ENCODE data around the gene AK9.
"Not testable (repeated sequence)": the region's sequence is repeated elsewhere in the genome, so short reads cannot be mapped to it uniquely, and the experiment has no call there.

The AK9 gene

DNA sequence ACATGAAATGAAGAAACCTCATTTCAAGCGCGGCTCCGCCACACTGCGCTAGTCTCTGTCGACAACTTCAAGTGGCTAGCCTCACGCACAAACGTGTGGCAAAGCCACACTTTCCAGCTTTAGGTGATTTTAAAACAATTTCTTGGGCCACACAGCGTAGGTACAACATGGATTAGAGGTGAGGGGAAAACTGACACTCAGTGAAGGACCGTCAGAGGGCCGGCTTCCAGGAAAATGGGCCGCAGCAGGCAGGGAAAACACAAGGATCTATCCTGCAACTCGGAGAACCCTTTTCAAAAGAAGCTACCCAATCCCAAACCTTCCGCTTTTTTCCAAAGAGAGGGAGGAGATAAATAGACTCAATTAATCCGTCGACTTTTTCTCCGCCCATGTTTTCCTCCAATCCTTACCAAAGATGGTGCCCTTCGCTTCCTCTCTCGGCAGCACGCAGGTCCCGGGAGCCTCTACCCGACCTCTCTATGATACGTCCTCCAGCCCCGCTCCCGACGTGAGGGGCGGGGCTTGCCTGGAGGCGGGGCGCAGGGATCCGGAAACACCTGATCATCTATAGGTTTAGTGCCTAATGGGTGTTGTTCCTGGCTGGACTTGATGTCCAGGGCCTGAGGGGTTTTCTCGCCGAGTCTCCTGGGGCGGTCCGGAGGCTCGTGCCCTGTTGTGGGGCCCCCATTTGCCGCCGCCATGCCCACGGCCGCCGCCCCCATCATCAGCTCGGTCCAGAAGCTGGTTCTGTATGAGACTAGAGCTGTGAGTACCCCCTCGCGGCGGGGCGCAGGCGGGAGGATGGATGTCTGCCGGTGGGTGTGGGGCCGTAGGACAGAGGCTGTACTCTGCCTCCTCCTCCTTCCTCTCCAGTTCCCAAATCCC, at the start of gene AK9, which contains the start of gene FIG4:
AK9 (minus strand) TSS at position 466 of the 885 bp plus-strand sequence. CDS start 15,457 bp downstream, outside the sequence.
FIG4 (plus strand) TSS at position 560 of the 885 bp plus-strand sequence; CDS start at position 700, 140 bp downstream.
- DNase-seq: peak; percentile 87

DNA sequence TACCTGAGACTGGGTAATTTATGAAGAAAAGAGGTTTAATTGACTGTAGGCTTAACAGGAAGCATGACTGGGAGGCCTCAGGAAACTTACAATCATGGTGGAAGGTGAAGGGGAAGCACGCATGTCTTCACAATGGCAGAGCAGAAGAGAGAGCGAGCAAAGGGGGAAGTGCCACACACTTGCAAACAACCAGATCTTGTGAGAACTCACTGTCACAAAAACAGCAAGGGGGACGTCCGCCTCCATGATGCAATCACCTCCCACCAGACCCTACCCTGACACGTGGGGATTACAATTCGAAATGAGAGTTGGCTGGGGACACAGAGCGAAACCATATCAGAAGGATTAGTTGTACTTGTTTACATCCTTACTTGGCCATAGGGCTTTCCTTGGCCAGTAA, 49.8 kb upstream of the AK9 start:
- peak; percentile 4 for DNase-seq

DNA sequence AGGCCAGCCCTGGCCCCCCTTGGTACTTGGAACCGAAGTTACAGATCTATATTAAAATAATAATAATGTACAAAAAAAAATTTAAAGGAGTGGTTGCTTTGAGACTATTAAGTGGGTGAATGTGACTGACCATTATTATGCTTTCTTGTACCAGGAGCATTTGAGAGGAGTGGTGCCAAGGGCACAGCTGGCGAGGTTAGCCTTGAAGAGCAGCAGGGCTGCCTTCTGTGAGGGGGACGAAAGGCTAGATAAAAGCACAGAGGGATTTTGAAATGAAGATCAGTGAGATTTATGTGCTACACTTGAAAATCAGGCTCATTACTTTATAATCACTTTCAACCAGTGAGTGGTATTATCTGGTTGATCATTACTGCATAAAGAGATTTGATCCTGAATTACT, 48.7 kb upstream of the AK9 start:
- DNase-seq: no peak

DNA sequence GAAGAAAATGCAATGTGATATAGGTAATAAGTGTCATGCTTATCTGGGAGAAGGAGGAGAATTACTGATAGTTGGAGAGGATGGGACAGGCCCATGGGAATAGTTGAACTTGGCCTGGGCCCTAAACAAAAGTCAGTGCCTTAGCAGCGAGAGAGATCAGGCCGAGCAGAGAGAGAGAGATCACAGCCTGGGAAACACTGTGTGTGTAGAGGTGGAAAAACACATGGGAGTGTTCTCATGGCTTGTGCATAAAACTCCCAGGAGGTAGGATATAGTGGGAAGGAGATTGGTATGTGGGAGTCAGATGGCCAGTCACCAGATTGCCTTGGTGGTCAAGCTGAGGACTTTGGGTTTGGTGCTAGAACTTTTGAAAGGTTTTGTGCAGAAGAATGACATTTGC, 47.7 kb upstream of the AK9 start:
- no peak for DNase-seq

DNA sequence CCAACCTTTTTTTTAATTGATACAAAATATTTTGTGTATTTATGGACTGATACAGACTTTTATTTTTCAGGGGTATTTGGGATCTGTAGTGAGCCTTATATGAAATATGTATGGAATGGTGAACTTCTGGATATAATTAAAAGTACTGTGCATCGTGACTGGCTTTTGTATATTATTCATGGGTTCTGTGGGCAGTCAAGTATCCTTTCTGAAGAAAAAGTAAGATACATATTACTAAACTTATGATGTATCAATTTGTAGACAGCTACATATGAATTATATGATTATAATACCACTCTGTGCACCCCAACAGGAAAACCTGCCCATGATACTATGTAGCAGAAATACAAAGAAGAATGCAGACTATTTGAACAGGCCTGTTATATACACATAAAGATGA, 47.3 kb upstream of the AK9 start:
- no peak for DNase-seq

DNA sequence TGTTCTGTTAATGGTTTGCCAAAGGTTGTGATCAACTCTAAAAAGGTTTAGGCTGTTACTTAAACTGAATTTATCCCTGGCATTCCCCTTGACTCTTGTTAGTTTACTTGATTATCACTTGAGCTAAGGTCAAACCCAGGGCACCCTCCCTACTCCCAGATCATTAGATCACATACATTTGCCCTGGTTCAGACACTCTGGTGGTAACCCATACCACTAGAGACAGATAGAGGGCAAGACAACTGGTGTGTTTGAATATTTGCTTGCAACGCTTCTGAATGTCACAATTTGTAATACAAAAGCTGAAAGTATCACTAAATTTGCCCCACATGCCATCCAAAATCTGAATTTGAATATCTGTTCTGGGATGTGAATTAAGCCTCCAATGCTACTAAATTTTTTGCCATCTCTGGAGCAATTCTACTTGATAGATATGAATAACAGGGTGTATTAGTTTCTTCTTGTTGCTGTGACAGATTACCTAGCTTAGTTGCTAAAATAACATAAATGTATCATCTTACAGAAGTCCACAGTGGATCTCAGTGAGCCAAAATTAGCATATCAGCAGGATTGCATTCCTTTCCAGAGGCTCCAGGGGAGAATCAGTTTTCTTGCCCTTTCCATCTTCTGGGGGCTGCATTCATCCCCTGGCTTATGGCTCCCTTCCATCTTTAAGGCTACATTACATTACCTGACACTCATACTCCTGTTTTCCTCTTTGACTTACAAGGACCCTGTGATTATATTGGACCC, 45.4 kb upstream of the AK9 start:
- DNase-seq: no peak

DNA sequence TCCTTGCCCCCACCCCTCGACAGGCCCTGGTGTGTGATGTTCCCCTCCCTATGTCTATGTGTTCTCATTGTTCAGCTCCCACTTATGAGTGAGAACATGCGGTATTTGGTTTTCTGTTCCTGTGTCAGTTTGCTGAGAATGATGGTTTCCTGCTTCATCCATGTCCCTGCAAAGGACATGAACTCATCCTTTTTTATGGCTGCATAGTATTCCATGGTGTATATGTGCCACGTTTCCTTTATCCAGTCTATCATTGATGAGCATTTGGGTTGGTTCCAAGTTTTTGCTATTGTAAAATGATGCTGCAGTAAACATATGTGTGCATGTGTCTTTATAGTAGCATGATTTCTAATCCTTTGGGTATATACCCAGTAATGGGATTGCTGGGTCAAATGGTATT, 34.2 kb upstream of the AK9 start:
- DNase-seq: not testable (repeated sequence)

DNA sequence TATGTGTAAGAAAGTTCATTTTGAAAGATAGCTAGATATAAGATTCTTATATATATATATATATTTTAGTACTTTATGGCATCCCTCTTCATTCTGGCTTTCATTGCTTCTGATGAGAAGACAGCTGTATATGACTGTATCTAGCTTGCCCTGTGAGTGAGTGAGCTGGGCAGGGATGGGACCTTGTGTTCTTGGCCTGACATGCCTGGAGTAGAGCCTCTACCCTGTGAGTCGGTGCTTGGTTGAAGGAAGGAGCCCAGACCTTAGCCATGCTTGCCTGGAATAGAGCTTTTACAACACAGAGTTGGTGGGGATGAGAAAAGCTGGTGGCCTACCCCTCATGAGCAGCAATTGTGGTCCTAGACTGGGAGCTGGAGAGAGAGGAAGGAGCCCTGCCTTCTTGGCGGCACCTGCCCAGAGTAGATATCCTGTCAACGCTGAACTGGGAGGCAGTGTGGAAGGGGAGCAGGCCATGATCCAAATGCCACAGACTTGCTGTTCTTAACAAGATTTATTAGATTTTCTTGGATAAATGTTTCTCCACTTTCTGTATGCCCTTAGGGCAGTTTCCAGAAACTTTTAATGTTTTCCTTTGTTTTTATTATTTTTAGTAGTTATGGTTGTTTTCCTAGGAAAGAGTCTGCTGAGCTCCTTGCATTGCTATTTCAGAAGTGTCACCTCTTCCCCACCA, 31.7 kb upstream of the AK9 start:
- DNase-seq: no peak

DNA sequence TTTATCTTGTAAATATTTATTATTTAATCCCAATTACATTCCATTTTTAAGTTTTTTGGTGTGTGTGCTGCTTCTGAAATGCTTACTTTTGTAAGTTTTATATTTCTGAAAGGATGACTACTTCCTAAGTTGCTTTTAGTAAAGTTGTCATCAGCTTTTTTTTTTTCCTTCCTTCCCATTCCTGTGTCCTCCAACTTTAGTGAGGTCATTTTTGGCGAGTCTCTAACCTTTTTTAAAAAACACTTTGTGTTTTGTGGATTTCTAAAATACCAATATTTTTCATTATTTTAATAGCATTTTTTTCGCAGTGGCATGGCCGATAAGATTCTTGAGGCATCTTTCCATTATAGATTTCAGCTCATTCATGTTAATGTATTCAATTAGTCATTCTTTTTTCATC, 31.0 kb upstream of the AK9 start:
- DNase-seq: no peak

DNA sequence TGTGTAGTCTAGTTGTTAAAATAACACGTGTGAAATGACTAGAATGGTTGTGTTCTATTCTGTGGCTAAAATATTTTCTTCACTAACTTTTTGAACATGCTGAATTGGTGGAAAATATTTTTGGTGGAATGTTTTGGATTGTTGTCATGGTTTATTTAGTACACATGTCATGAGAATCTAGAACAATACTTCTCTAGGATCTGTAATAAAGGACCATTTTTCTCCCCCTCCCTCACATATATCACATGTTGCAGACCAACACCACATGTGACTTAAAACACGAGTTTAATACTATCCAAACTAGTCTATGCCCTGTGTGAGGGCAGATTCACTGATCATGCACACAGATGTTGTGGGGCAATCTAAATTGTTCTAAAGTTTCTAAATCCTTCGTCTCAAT, 29.3 kb upstream of the AK9 start:
- DNase-seq: no peak

DNA sequence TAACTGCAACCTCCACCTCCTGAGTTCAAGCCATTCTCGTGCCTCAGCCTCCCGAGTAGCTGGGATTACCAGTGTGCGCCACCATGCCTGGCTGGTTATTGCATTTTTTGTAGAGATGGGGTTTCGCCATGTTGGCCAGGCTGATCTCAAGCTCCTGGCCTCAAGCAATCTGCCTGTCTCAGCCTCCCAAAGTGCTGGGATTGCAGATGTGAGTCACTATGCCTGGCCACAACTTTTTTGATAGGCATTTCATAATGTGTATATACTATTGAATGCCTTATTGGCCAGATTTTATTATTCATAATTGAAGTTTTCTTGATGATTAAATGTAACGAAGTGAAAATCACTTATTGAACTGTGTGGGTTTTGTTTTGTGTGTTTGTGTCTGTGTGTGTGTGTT, 28.0 kb upstream of the AK9 start:
- DNase-seq: no peak

DNA sequence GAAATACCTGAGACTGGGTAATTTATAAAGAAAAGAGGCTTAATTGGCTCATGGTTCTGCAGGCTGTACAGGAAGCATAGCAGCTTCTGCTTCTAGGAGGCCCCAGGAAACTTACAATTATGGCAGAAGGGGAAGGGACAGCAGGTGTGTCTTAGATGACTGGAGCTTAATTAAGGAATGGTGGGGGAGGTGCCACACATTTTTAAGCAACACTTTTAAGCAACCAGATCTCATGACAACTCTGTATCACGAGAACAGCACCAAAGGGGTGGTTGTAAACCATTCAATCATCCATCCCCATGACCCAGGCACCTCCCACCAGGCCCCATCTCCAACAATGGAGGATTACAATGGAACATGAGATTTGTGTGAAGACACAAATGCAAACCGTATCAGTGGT, 27.0 kb upstream of the AK9 start:
- no peak for DNase-seq

DNA sequence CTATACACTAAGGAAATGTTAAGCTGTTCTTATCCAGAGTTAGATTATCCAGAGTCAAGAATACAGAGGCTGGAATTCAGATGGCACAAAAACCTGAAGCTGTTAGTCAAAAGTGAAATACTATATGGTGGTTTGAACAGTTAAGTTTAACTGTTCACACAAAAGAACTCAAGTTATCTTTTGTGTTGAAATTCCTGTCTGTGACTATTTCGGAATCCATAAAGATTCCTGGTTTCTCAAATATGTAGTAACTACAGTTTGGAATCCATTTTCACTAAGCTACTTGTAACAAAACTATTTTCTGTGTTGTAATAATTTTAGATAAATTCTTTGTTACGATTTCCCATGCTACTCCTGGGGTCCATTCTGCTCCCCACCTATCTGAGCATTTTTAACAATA, 24.6 kb upstream of the AK9 start:
- DNase-seq: no peak

DNA sequence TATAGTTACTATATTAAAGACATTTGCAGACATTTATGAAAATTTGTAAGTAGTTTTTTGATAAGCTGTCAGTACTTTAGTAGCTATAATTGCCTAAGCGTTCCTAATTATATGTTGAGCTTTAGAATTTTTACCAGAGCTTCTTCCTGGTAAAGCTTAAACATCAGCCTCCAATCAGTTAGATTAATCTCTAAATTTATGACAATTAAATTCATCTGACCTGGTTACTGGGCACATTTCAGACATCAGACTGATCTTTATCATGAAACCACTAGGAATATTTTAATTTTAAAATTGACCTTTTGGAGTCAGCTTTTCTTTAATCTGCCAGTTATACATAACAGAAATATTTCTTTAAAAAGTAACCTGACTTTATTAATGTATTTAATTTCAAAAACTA, 23.6 kb upstream of the AK9 start:
- no peak for DNase-seq

DNA sequence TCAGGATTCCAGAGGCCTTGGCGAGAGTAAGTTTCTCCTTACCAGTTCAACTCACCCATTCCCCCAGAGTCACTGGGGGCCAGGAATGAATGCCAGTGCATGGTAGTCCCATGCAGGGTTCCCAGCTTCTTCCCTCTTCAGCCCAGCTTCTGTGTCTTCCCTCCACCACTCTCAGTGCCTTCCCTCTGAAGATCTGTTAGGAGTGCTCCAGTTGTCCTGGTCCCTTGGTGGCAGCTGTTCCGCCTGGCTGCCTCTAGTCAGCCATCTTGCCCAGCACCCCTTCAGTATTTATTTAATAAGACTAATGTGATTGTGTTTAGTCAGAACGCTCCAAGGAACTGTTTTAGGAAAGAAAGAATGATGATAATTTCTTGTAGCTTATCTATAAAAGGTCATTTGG, 23.2 kb upstream of the AK9 start:
- no peak for DNase-seq

DNA sequence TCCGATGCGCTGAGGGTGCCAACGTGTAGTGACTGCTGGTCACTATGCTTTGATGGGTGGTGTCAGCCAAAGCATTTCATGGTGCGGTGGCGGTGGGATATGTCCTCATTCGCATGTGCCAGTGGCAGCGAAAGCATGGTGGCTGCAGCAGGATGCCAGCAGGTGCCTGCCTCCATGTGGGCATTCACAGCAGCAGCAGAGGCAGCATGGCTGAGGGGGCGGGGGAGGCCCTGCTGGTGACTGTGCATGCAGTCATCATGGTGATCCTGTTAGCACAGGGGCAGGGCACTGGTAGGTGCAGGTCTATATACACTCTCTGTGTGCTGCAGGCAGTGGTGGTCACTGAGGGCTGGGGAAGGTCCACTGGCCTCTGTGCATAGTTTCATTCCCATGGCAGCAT, 22.1 kb upstream of the AK9 start:
- no peak for DNase-seq

DNA sequence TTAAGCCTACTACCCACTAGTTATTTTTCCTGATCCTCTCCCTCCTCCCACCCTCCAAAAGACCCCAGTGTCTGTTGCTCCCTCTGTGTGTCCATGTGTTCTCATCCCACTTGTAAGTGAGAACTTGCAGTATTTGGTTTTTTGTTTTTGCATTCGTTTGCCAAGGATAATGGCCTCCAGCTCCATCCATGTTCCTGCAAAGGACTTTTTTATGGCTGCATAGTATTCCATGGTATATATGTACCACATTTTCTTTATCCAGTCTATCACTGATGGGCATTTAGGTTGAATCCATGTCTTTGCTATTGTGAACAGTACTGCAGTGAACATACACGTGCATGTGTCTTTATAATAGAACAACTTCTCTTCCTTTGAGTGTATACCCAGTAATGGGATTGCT, 17.1 kb upstream of the AK9 start:
- not testable (repeated sequence) for DNase-seq

DNA sequence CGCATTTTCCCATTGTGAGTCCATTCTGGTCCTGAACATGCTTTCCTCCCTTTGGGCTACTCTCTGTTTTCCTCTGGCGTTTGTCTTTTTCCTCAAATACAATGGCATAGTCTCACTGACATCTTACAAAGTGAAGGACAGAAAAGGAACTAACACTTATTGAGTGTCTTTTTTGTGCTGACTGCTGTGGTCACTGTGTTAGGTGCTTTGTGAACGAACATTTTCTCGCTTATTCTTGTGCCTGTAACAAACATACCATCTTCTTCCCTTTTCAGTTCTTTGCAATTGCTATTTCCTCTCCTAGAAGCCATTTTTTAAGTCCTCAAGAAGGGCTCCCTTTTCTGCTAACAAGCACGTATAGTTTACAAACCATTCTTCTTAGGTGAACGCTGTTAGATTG, 15.5 kb upstream of the AK9 start:
- DNase-seq: no peak

DNA sequence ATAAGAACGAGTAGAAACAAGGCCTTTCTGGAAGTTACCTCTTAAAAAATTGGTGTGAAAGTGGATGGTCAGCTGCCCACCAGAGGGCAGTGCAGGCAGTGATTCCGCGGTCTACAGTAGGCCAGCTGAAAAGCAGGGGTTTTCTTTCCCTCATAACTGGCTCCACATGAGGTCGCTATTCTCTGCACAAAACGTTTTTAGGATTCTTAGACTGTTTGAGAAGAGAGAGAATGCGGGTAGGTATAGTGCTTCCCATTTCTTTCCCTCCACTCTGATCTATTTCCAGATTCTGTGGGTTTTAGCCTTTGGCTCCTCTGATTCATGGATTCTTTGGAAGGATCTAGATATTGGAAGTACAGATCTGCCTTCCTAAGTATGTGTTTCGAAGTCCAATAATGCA, 14.3 kb upstream of the AK9 start:
- DNase-seq: peak; percentile 78

DNA sequence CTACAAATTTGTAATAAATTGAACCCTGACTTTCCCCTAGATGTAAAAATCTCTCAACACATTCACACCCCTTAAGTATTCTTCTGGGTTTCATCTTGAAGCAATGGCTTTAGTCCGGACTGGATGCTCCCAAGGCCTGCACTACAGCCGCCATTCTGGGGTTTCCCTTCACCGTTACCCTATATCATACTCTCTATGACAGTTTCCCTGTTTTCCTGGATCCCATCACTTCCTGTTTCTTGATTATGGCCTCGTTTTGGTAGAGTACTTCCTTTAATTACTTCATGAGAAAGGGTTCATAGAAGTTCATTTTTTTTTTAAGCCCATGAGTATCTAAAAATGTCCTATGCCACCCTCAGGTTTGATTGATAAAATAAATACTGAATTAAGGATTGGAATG, 11.8 kb upstream of the AK9 start:
- DNase-seq: no peak

DNA sequence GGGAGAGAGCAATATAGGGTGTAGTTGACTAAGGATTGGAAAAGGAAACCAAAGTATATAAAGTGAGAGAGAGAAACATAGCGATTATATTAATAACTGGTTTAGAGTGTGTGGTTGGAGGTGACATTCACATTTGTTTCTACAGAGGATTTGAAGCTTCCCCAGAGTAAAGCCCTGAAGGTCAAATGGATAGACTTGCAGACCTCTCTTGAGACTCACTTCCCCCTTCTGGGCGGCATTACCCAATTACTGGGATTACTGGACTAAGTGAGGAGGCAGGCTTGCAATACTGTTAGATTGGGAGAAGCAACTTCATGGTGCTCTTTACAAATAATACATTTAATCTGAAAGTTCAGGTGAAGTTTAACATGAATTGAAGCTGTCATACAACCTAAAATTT, 10.8 kb upstream of the AK9 start:
- no peak for DNase-seq

DNA sequence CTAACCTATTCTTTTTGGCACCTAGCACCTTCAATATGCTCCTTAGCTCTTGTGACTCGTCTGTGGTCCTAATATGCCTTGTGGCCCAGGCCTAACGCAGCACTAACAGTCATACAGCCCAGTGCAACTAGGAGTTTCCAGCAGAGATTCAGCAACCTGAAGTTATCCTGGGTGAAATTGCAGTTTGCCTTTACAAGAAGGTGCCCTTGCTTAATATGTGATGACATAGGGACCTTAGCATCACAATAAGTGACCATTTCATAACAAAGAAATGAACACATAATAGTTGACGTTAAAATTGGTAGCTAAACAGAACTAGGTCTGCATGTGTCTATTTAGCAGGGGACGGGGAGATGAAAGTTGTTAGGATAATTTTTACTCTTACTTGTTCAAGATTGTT, 10.2 kb upstream of the AK9 start:
- DNase-seq: no peak

DNA sequence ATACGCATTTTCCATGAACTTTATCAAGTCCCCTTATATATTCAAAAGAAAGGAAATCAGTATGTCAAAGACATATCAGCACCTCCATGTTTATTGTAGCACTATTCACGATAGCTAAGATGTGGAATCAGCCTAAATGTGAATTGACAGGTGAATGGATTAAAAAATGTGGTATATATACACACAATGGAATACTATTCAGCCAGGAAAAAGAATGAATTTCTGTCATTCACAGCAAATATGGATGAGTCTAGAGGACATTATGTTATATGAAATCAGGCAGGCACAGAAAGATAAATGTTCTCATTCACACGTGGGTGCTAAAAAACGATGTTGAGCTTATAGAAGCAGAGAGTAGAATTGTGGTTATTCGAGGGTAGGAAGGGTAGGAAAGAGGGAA, 5.4 kb upstream of the AK9 start:
- no peak for DNase-seq

DNA sequence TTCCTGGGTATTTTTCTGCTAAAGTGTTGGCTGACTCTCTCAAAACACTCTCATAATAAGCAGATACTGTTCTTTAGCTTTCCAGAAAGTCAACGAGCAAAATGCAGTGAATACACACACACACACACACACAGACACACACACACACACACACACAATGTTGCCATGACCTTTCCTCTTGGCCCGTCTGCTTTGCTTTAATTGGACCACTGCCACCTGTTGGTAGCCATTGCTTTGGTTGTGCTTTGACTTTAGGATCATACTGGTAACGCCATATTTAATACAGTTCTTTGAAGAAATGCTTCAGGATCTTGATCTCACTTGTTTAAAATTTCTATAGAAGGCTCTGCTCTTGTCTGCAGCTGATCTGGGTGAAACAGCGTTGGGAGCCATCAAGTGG, 4.5 kb upstream of the AK9 start:
- no peak for DNase-seq
